A549 (cell line): ENCODE data around the gene FHAD1.

Source experiments
- CEBPB ChIP-seq, 2 experiments: fragments of >200 bp in 1 of 2; sonication (Bioruptor Twin) in 1 of 2; formaldehyde crosslinking in 1 of 2; IDR thresholded peaks; 2 replicates each; pipeline ENCODE4 v1.6.1; 2012 to 2016
- EP300 ChIP-seq, 2 experiments: fragments of >200 bp; sonication (Bioruptor Twin); formaldehyde crosslinking; IDR thresholded peaks; 2 replicates in 1 of 2; 3 replicates in 1 of 2; pipeline ENCODE4 v1.6.1; 2016 to 2017
- ESRRA ChIP-seq: fragments of 150-350 bp; IDR thresholded peaks from 2 replicates; pipeline ENCODE4 v1.6.1; 2014; ENCODE audit warnings: mild to moderate bottlenecking, low read length, borderline replicate concordance
- JUN ChIP-seq, 2 experiments: fragments of >200 bp; sonication (Bioruptor Twin); formaldehyde crosslinking; IDR thresholded peaks; 2 replicates in 1 of 2; 3 replicates in 1 of 2; pipeline ENCODE4 v1.6.1; 2016 to 2017
- SREBF2 ChIP-seq: fragments of 450-650 bp; IDR thresholded peaks from 2 replicates; pipeline ENCODE4 v1.6.1; 2014; ENCODE audit warnings: mild to moderate bottlenecking, moderate library complexity
- TF ChIP-seq, protein P1 (sequence below): fragments of >200 bp; sonication (Bioruptor Twin); formaldehyde crosslinking; IDR thresholded peaks from 3 replicates; pipeline ENCODE4 v1.5.1; 2016
- TF ChIP-seq, protein P2 (sequence below): fragments of >200 bp; sonication (Bioruptor Twin); formaldehyde crosslinking; IDR thresholded peaks from 2 replicates; pipeline ENCODE4 v1.6.1; 2016
- TF ChIP-seq, protein P3 (sequence below): IDR thresholded peaks from 2 replicates; pipeline ENCODE4 v1.6.1; 2012
- TF ChIP-seq, protein P4 (sequence below): fragments of 450-650 bp; IDR thresholded peaks from 2 replicates; pipeline ENCODE4 v1.6.1; 2014; ENCODE audit warnings: antibody characterized with exemption

DNA sequence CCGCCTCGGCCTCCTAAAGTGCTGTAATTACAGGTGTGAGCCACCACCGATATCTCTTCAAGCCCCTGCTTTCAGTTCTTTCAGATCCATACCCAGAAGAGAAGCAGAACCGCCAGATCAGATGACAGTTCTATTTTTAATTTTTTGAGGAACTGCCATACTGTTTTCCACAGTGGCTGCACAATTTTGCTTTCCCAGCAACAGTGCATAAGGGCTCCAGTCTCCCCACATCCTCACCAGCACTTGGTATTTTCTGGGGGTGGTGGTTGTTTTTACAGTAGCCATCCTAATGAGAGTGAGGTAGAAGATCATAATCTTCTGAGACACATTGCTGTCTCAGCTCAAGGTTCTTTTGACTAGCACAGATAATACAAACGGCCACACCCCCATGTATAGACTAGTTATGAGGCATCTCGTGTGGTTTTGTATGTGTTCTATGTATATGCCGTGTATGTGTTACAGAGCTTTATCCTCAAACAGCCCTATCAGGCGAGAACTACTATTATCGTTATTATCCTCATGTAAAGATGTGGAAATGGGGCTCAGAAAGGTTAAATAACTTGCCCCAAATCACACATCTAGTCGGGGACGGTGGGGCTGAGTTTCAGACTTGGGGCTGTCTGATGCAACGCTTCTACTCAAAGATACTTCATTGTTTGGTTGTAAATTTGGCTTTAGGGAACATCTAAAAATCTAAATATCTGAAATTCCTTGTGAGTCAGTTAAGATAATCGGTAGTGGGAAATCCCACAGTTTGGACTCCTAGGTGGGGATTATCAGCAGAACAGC is 12.0 kb downstream of the FHAD1 start:
- TF ChIP-seq CEBPB (IDR thresholded peaks at IDR 0.05) (no peak), JUN (IDR thresholded peaks at IDR 0.05) (no peak), ESRRA (no peak), SREBF2 (no peak), EP300 (IDR thresholded peaks at IDR 0.05) (no peak)
- TF ChIP-seq, protein P1, sequence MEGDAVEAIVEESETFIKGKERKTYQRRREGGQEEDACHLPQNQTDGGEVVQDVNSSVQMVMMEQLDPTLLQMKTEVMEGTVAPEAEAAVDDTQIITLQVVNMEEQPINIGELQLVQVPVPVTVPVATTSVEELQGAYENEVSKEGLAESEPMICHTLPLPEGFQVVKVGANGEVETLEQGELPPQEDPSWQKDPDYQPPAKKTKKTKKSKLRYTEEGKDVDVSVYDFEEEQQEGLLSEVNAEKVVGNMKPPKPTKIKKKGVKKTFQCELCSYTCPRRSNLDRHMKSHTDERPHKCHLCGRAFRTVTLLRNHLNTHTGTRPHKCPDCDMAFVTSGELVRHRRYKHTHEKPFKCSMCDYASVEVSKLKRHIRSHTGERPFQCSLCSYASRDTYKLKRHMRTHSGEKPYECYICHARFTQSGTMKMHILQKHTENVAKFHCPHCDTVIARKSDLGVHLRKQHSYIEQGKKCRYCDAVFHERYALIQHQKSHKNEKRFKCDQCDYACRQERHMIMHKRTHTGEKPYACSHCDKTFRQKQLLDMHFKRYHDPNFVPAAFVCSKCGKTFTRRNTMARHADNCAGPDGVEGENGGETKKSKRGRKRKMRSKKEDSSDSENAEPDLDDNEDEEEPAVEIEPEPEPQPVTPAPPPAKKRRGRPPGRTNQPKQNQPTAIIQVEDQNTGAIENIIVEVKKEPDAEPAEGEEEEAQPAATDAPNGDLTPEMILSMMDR = no peak
- TF ChIP-seq, protein P2, sequence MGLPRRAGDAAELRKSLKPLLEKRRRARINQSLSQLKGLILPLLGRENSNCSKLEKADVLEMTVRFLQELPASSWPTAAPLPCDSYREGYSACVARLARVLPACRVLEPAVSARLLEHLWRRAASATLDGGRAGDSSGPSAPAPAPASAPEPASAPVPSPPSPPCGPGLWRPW = no peak
- TF ChIP-seq, protein P3, sequence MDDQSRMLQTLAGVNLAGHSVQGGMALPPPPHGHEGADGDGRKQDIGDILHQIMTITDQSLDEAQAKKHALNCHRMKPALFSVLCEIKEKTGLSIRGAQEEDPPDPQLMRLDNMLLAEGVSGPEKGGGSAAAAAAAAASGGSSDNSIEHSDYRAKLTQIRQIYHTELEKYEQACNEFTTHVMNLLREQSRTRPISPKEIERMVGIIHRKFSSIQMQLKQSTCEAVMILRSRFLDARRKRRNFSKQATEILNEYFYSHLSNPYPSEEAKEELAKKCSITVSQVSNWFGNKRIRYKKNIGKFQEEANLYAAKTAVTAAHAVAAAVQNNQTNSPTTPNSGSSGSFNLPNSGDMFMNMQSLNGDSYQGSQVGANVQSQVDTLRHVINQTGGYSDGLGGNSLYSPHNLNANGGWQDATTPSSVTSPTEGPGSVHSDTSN = no peak
- TF ChIP-seq, protein P4, sequence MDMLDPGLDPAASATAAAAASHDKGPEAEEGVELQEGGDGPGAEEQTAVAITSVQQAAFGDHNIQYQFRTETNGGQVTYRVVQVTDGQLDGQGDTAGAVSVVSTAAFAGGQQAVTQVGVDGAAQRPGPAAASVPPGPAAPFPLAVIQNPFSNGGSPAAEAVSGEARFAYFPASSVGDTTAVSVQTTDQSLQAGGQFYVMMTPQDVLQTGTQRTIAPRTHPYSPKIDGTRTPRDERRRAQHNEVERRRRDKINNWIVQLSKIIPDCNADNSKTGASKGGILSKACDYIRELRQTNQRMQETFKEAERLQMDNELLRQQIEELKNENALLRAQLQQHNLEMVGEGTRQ = no peak
